Muscle of leg (tissue), 9 donors: Measurements from ENCODE around the gene TMEM43. TPM values are rescaled to one million over a fixed set of nuclear protein-coding genes. Genes with fewer than 3 reads are reported as not detected.

Experiments used
- polyA plus RNA-seq, 8 donors: library from polyadenylated mRNA; unstranded; fragments of 120-200 nt; gene quantifications; one replicate each; pipeline versions ENCODE4 v1.2.1 to v1.2.3, GENCODE V29; 2013; ENCODE audit warnings: inconsistent platforms in 1 of 8, low replicate concordance in 1 of 8; ENCODE audit not compliant: insufficient read length in 8 of 8, insufficient read depth in 1 of 8
- total RNA-seq: library from RNA; stranded (reverse); fragments of 120-200 nt; gene quantifications from one replicate; pipeline ENCODE4 v1.2.4, GENCODE V29; 2013

The TMEM43 gene
- total and polyA plus RNA-seq, 9 donors = 43.7 to 69.7 (median 51.4) TPM

Other genes with a start within 250 kb of the TMEM43 start
- under 0.01 TPM for gene WNT7A, start 245.0 kb upstream of the TMEM43 start, total RNA-seq
- gene WNT7A, start 245.0 kb upstream of the TMEM43 start, polyA plus RNA-seq = 1 to 10 TPM in 1 of 8 donors, under 1 TPM in 3, not detected in 4; 0.05 to 1.0 (median 0.10) TPM
- gene CHCHD4, start 182 bp upstream of the TMEM43 start, total RNA-seq = 13.8 TPM
- 10 to 100 TPM; 12.1 to 15.3 (median 12.9) TPM for gene CHCHD4, start 182 bp upstream of the TMEM43 start, polyA plus RNA-seq
- gene XPC, start 53.5 kb downstream of the TMEM43 start, total RNA-seq = 15.7 TPM
- gene XPC, start 53.5 kb downstream of the TMEM43 start, polyA plus RNA-seq = 10 to 100 TPM; 16.6 to 21.3 (median 18.7) TPM
- 13.2 TPM for gene LSM3, start 53.8 kb downstream of the TMEM43 start, total RNA-seq
- 10 to 100 TPM; 10.5 to 13.8 (median 12.7) TPM for gene LSM3, start 53.8 kb downstream of the TMEM43 start, polyA plus RNA-seq